Lung (tissue), 12 donors: ENCODE data around the gene ALS2CL. TPM values are rescaled to one million over a fixed set of nuclear protein-coding genes. Genes with fewer than 3 reads are reported as not detected.
A peak's percentile ranks its signal among the peaks of the same experiment; 100 is the strongest.

Experiments
- ATAC-seq: fragments of 200-7000 bp; cut with Tn5 transposase; one replicate; pipeline ENCODE4 v1.9.1; 2020; ENCODE audit warnings: moderate number of reproducible peaks; ENCODE audit not compliant: insufficient read depth, low FRiP score
- DNase-seq, 3 donors: peaks; one replicate each; pipeline ENCODE4 v3.0.0-alpha.2; 2013 to 2017
- H3K27ac ChIP-seq, 2 donors: one replicate each; pipeline ENCODE4 v1.5.1; 2013; ENCODE audit warnings: mild to moderate bottlenecking in 2 of 2, moderate library complexity in 2 of 2, control low read depth in 1 of 2, inconsistent platforms in 1 of 2, low read depth in 1 of 2, low read length in 1 of 2
- H3K27me3 ChIP-seq, 3 donors: one replicate each; pipeline ENCODE4 v1.5.1; 2013; ENCODE audit warnings: low read length in 2 of 3; ENCODE audit not compliant: control insufficient read depth in 3 of 3, insufficient read depth in 3 of 3
- H3K36me3 ChIP-seq, 4 donors: one replicate each; pipeline ENCODE4 v1.5.1; 2013; ENCODE audit warnings: low read length in 4 of 4, mild to moderate bottlenecking in 1 of 4, moderate library complexity in 1 of 4; ENCODE audit not compliant: control insufficient read depth in 4 of 4, insufficient read depth in 4 of 4
- H3K4me1 ChIP-seq, 5 donors: one replicate each; pipeline ENCODE4 v1.5.1; 2013; ENCODE audit warnings: low read length in 5 of 5, mild to moderate bottlenecking in 2 of 5, moderate library complexity in 1 of 5; ENCODE audit not compliant: control insufficient read depth in 5 of 5, insufficient read depth in 5 of 5
- H3K4me3 ChIP-seq: one replicate; pipeline ENCODE4 v1.5.1; 2013; ENCODE audit warnings: mild to moderate bottlenecking, control low read depth, moderate library complexity
- H3K9ac ChIP-seq, 2 donors: one replicate each; pipeline ENCODE4 v1.5.1; 2013; ENCODE audit warnings: low read length in 2 of 2, control low read depth in 1 of 2; ENCODE audit not compliant: insufficient read depth in 1 of 2
- H3K9me3 ChIP-seq, 4 donors: one replicate each; pipeline ENCODE4 v1.5.1; 2013; ENCODE audit warnings: low read length in 3 of 4, mild to moderate bottlenecking in 1 of 4, moderate library complexity in 1 of 4; ENCODE audit not compliant: control insufficient read depth in 4 of 4, insufficient read depth in 3 of 4
- WGBS, 2 donors: extraction: QIAGEN DNeasy Blood & Tissue Kit; methylation state at CpG; one replicate each; pipeline ENCODE4 v1.1.7; 2013; 5-methylcytosine and 5-hydroxymethylcytosine counted together
- polyA plus RNA-seq, 2 donors: library from polyadenylated mRNA; stranded (reverse); fragments of 200-250 nt; gene quantifications; one replicate each; pipeline ENCODE4 v1.2.1, GENCODE V29; 2013
- total RNA-seq, 2 donors: library from RNA; depleted of rRNA in 1 of 2; stranded (reverse); fragments of >200 nt in 1 of 2; gene quantifications; one replicate each; pipeline ENCODE4 v1.2.1, GENCODE V29; 2014 to 2021
- TF ChIP-seq, protein P1 (sequence below): IDR thresholded peaks from 2 replicates; pipeline ENCODE4 v1.5.1; 2012; ENCODE audit warnings: mild to moderate bottlenecking; ENCODE audit errors: control extremely low read depth, extremely low read depth
- donor health status: control.
- donor health status: control.
- donor health status: Bipolar disorder and iron deficiency.
- donor health status: healthy.
- donor health status: DM: yes; HTN: yes; CAD: no.

Gene ALS2CL
- total and polyA plus RNA-seq, 4 donors: 23.6 to 58.5 (median 48.9) TPM

DNA sequence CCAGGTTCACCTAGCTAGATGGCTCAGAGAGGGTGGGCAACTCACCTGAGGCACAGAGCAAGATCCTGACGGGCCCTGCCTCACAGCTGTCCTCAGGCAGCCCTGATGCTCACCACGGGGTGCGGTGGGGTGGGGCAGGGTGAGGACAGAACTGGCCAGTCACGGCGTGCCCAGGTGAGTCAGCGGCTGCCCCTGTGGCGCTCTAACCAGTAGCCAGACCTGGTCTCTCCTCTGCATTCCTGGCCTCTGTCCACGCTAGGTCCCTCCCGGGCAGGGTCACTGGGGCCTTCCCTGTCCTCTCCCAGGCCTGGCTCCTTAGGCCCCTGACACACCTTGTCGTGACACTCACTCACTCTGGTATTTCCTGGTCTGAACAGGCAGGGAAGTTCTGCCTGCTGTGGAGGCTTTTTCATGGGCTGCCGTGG is 901 bp downstream of the ALS2CL start:
- DNase-seq: peak in 1 of 3 donors; percentile 13
- H3K4me1 ChIP-seq: peaks cover 0 to 54% (median 13%) of the 10 kb centered on the region in 5 donors
- H3K27me3 ChIP-seq: peaks cover 0 to 3% (median 0%) of the 10 kb centered on the region in 3 donors
- no peaks in the 10 kb centered on the region for H3K9me3 ChIP-seq
- peak overlapping the region; percentile 90 to 98 for H3K27ac ChIP-seq
- peak overlapping the region in 1 of 2 donors; percentile 43 for H3K9ac ChIP-seq
- peak overlapping the region; percentile 76 for H3K4me3 ChIP-seq
- 46 to 58% methylated on average over 11 of the region's 11 CpGs for WGBS, 2 donors
- TF ChIP-seq, protein P1, sequence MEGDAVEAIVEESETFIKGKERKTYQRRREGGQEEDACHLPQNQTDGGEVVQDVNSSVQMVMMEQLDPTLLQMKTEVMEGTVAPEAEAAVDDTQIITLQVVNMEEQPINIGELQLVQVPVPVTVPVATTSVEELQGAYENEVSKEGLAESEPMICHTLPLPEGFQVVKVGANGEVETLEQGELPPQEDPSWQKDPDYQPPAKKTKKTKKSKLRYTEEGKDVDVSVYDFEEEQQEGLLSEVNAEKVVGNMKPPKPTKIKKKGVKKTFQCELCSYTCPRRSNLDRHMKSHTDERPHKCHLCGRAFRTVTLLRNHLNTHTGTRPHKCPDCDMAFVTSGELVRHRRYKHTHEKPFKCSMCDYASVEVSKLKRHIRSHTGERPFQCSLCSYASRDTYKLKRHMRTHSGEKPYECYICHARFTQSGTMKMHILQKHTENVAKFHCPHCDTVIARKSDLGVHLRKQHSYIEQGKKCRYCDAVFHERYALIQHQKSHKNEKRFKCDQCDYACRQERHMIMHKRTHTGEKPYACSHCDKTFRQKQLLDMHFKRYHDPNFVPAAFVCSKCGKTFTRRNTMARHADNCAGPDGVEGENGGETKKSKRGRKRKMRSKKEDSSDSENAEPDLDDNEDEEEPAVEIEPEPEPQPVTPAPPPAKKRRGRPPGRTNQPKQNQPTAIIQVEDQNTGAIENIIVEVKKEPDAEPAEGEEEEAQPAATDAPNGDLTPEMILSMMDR: no peak
- ATAC-seq: peak; percentile 49
- H3K36me3 ChIP-seq: peaks cover 0 to 4% (median 0%) of the 10 kb centered on the region in 4 donors

DNA sequence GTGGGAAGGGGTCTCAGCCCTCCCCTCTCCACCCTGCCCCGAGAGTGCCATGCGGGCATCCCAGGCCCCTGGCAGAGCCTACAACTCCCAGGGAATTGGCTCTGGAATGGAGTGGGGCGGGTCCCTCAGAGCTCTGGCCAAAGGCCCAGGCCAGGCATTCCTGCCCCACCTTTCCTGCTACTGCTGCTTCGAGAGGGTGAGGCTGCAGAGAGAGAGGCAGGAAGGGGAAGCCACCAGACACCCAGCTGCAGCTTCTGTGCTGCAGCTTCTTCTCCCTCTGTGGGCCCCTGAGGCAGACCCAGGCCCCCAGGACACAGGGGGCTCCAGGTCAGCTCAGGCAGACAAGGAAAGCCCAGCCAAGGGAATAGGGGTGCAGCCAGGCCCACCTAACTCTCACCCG is 2.7 kb downstream of the ALS2CL start:
- 35 to 43% methylated on average over 5 of the region's 5 CpGs for WGBS, 2 donors
- no peaks in the 10 kb centered on the region for H3K9me3 ChIP-seq
- no peak overlapping the region for H3K9ac ChIP-seq
- H3K4me1 ChIP-seq: peaks cover 0 to 48% (median 7%) of the 10 kb centered on the region in 5 donors
- DNase-seq (peak in 1 of 3 donors; percentile 35), ATAC-seq (no peak)
- H3K27me3 ChIP-seq: peaks cover 0 to 3% (median 0%) of the 10 kb centered on the region in 3 donors
- H3K4me3 ChIP-seq: no peak overlapping the region
- peak overlapping the region; percentile 17 to 86 for H3K27ac ChIP-seq
- H3K36me3 ChIP-seq: peaks cover 0 to 15% (median 0%) of the 10 kb centered on the region in 4 donors
- TF ChIP-seq, protein P1: no peak

DNA sequence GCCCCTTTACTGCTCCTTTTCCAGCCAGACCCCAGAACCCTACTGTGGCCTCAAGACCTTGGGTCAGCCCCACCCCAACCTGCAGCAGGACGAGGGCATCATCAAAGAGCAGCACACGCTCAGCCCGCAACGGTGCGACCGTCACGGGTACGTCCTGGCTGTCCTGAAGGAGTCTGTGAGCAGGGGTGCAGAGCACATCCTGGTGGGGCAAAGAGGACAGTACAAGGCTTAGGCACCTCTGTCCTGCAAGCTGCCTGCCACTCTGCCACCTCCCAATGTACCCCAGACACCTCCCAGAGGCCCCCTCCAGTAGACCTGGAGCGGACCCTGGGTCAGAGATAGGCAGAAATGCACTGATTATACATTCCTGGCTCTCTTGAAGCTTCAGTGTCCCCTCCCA is 8.0 kb downstream of the ALS2CL start:
- H3K9ac ChIP-seq: no peak overlapping the region
- DNase-seq (no peak), ATAC-seq (no peak)
- peaks cover 0 to 12% (median 0%) of the 10 kb centered on the region in 5 donors for H3K4me1 ChIP-seq
- H3K4me3 ChIP-seq: no peak overlapping the region
- TF ChIP-seq, protein P1: no peak
- H3K27ac ChIP-seq: no peak overlapping the region
- WGBS, 2 donors: 94 to 96% methylated on average over 9 of the region's 9 CpGs
- H3K27me3 ChIP-seq: no peaks in the 10 kb centered on the region
- H3K36me3 ChIP-seq: peaks cover 0 to 52% (median 0%) of the 10 kb centered on the region in 4 donors
- no peaks in the 10 kb centered on the region for H3K9me3 ChIP-seq

DNA sequence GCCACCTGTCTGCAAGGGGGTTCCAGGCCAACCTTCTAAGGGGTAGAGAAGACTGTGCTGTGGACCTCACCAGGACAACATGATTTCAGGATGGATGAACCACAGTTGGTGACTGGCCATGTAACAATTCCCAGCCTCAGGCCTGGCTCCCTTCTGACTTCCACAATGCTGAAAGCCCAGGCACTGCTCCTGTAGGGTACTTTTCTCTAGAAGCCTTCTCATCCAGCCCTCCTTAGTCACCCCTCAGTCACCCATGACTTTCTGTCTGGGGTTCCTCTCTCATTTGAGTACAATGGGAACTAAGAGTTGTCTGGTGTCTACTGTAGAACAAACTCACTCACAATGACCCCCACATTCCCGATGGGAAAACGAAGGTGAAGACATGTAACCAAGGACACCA is 8.6 kb downstream of the ALS2CL start:
- no peaks in the 10 kb centered on the region for H3K27me3 ChIP-seq
- ATAC-seq: no peak

More for the DNA sequence above, 8.6 kb downstream of the ALS2CL start:
- Histone ChIP-seq H3K36me3 (peaks cover 0 to 55% (median 0%) of the 10 kb centered on the region in 4 donors), H3K4me1 (peaks cover 0 to 7% (median 0%) of the 10 kb centered on the region in 5 donors), H3K4me3 (no peak overlapping the region), H3K9ac (no peak overlapping the region), H3K9me3 (no peaks in the 10 kb centered on the region), H3K27ac (no peak overlapping the region)
- no peak for DNase-seq
- TF ChIP-seq, protein P1: no peak
- WGBS, 2 donors: 93 to 100% methylated on average over 2 of the region's 2 CpGs
